Body of pancreas (tissue), 4 donors: ENCODE measurements around the gene CARD11. TPM values are rescaled to one million over a fixed set of nuclear protein-coding genes. Genes with fewer than 3 reads are reported as not detected.
A peak's percentile ranks its signal among the peaks of the same experiment; 100 is the strongest.

ENCODE experiments used
- ATAC-seq: fragments of 150-250 bp; one replicate; pipeline ENCODE4 v1.9.1; 2016
- DNase-seq, 4 donors: peaks; one replicate each; pipeline ENCODE4 v3.0.0-alpha.2; 2019
- H3K27ac ChIP-seq, 4 donors: fragments of 200-600 bp; sonication (generic); 1 replicate in 3 of 4; 2 replicates in 1 of 4; pipeline versions ENCODE4 v1.5.1 to v1.6.1; 2016 to 2019; ENCODE audit warnings: mild to moderate bottlenecking in 1 of 4, mixed read lengths in 1 of 4, moderate library complexity in 1 of 4
- H3K27me3 ChIP-seq, 2 donors: fragments of 200-600 bp; sonication (generic); one replicate each; pipeline ENCODE4 v1.6.0; 2016; ENCODE audit warnings: mild to moderate bottlenecking in 1 of 2
- H3K36me3 ChIP-seq, 2 donors: fragments of 200-600 bp; sonication (generic); replicated peaks in 1 of 2; 2 replicates each; pipeline ENCODE4 v1.5.1; 2016; ENCODE audit warnings: low read depth in 2 of 2; ENCODE audit not compliant: insufficient read depth in 1 of 2
- H3K4me1 ChIP-seq: fragments of 200-600 bp; sonication (generic); one replicate; pipeline ENCODE4 v1.6.0; 2016
- H3K4me3 ChIP-seq, 2 donors: fragments of 200-600 bp; sonication (generic); 1 replicate in 1 of 2; 2 replicates in 1 of 2; pipeline ENCODE4 v1.5.1; 2016 to 2019
- H3K9me3 ChIP-seq, 3 donors: fragments of 200-600 bp; sonication (generic); 1 replicate in 2 of 3; 2 replicates in 1 of 3; pipeline ENCODE4 v1.5.1; 2016
- POLR2A ChIP-seq, 3 donors: fragments of 450-650 bp; IDR thresholded peaks; one replicate each; pipeline ENCODE4 v1.6.1; 2016; ENCODE audit warnings: antibody characterized with exemption in 3 of 3, mild to moderate bottlenecking in 2 of 3
- WGBS, 2 donors: methylation state at CpG; one replicate each; pipeline ENCODE4 v1.1.5; 2017; 5-methylcytosine and 5-hydroxymethylcytosine counted together
- intact Hi-C: fragments of 100-400 bp; cut with DNase I; formaldehyde crosslinking; loops from one replicate; pipeline ENCODE4 v1.15.1; 2023
- total RNA-seq, 2 donors: library from RNA; depleted of rRNA; stranded (reverse); fragments of >200 nt; gene quantifications; one replicate each; pipeline ENCODE4 v1.1.0, GENCODE V29; 2016
- TF ChIP-seq, protein P1 (sequence below), 7 experiments: fragments of 450-650 bp in 4 of 7; fragments of 200-600 bp in 3 of 7; sonication (generic) in 3 of 7; IDR thresholded peaks; one replicate each; pipeline ENCODE4 v1.5.1; 2016 to 2019; ENCODE audit warnings: antibody characterized with exemption in 7 of 7

The CARD11 gene
- total RNA-seq, 2 donors from 2014 or later: 2.0 to 3.4 TPM

DNA sequence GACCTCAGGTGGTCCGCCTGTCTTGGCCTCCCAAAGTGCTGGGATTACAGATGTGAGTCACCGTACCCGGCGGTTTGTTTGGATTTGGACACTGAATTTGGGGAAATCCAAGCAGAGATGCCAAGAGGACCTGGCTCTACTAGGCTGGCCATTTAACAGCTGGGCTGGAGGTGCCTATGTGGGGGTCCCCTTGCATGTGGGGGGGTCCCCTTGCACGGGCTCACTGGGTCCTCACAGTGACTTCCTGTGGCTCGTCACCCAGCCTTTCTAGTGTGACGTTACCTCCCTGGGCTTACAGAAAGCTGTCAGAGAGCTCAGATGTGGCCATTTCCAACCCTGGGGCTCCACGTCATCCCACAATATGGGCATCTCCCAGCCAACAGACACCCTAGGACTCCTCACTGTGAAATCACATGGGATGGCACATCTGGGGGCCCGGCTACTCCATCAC is 150.2 kb downstream of the CARD11 start:
- no peak for TF ChIP-seq POLR2A (IDR thresholded peaks at IDR 0.05)
- TF ChIP-seq, protein P1, sequence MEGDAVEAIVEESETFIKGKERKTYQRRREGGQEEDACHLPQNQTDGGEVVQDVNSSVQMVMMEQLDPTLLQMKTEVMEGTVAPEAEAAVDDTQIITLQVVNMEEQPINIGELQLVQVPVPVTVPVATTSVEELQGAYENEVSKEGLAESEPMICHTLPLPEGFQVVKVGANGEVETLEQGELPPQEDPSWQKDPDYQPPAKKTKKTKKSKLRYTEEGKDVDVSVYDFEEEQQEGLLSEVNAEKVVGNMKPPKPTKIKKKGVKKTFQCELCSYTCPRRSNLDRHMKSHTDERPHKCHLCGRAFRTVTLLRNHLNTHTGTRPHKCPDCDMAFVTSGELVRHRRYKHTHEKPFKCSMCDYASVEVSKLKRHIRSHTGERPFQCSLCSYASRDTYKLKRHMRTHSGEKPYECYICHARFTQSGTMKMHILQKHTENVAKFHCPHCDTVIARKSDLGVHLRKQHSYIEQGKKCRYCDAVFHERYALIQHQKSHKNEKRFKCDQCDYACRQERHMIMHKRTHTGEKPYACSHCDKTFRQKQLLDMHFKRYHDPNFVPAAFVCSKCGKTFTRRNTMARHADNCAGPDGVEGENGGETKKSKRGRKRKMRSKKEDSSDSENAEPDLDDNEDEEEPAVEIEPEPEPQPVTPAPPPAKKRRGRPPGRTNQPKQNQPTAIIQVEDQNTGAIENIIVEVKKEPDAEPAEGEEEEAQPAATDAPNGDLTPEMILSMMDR (IDR thresholded peaks at IDR 0.05): no peak
- no peak overlapping the region for H3K4me3 ChIP-seq
- 64 to 75% methylated on average over 6 to 9 of the region's 9 CpGs for WGBS, 2 donors
- H3K27ac ChIP-seq: no peak overlapping the region
- H3K27me3 ChIP-seq: no peaks in the 10 kb centered on the region
- intact Hi-C loops: no loop called here
- no peaks in the 10 kb centered on the region for H3K4me1 ChIP-seq
- DNase-seq: no peak
- H3K9me3 ChIP-seq: no peaks in the 10 kb centered on the region
- ATAC-seq: no peak
- no peaks in the 10 kb centered on the region for H3K36me3 ChIP-seq

- TF ChIP-seq POLR2A (IDR thresholded peaks at IDR 0.05): no peak
- TF ChIP-seq, protein P1 (IDR thresholded peaks at IDR 0.05): no peak
- WGBS, 2 donors: 36% methylated on average over 8 of the region's 8 CpGs
- intact Hi-C loops: no loop called here
- no peak overlapping the region for H3K4me3 ChIP-seq
- H3K9me3 ChIP-seq: no peaks in the 10 kb centered on the region
- H3K27ac ChIP-seq: no peak overlapping the region
- DNase-seq (no peak), ATAC-seq (no peak)
- no peaks in the 10 kb centered on the region for H3K27me3 ChIP-seq
- H3K4me1 ChIP-seq: no peaks in the 10 kb centered on the region
- no peaks in the 10 kb centered on the region for H3K36me3 ChIP-seq
These were observed 151.1 kb downstream of the CARD11 start for GRCh38 chr7:2892549-2892948.

GRCh38 chr7:2887816-2888215 is 155.9 kb downstream of the CARD11 start:
- intact Hi-C loops: loop anchor here (10.0 kb wide), 1 partner anchor 1007 kb away; no protein-coding TSS in a partner anchor

DNA sequence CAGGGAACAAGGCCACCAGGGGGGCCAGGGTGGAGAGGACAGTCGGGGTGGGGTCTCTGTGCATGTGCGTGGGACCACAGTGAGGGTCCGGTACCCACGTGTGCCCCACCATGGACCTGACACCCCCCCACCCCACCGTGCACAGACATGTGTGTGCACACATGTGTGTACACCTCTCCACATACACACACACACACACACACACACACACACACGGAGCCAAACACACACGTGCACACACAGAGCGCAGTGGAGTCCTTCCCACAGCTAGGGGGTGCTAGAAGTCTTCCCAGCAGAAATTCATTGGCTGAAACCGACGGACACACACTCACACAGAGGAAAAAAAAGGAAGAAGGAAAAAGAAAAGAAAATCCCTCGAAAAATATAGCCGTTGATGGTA is 156.8 kb downstream of the CARD11 start:
- Histone ChIP-seq H3K27ac (no peak overlapping the region), H3K27me3 (no peaks in the 10 kb centered on the region), H3K36me3 (no peaks in the 10 kb centered on the region), H3K4me3 (no peak overlapping the region), H3K4me1 (peaks cover 4% of the 10 kb centered on the region), H3K9me3 (no peaks in the 10 kb centered on the region)
- WGBS, 2 donors: 9 to 19% methylated on average over 9 to 10 of the region's 12 CpGs
- peak; percentile 49 to 72 (median 64) for DNase-seq
- intact Hi-C loops: loop anchor here (10.0 kb wide), 1 partner anchor 1008 kb away; no protein-coding TSS in a partner anchor
- peak; percentile 86 for ATAC-seq
- TF ChIP-seq, protein P1 (IDR thresholded peaks at IDR 0.05): peak; percentile 53 to 98 (median 76)
- no peak for TF ChIP-seq POLR2A (IDR thresholded peaks at IDR 0.05)

More at GRCh38 chr7:2887816-2888215, 155.9 kb downstream of the CARD11 start:
- Histone ChIP-seq H3K36me3 (no peaks in the 10 kb centered on the region), H3K27ac (no peak overlapping the region), H3K27me3 (no peaks in the 10 kb centered on the region), H3K4me1 (peaks cover 4% of the 10 kb centered on the region), H3K4me3 (no peak overlapping the region), H3K9me3 (no peaks in the 10 kb centered on the region)
- no peak for ATAC-seq
- no peak for DNase-seq
- WGBS, 2 donors: 55 to 62% methylated on average over 4 to 7 of the region's 7 CpGs
- TF ChIP-seq, protein P1 (IDR thresholded peaks at IDR 0.05): no peak
- TF ChIP-seq POLR2A (IDR thresholded peaks at IDR 0.05): no peak

- no peaks in the 10 kb centered on the region for H3K9me3 ChIP-seq
- no peak for TF ChIP-seq POLR2A (IDR thresholded peaks at IDR 0.05)
- TF ChIP-seq, protein P1 (IDR thresholded peaks at IDR 0.05): no peak
- H3K4me3 ChIP-seq: no peak overlapping the region
- ATAC-seq: no peak
- no peak for DNase-seq
- H3K27ac ChIP-seq: no peak overlapping the region
- H3K27me3 ChIP-seq: no peaks in the 10 kb centered on the region
- intact Hi-C loops: loop anchor here (10.0 kb wide), 1 partner anchor 1008 kb away; no protein-coding TSS in a partner anchor
- peaks cover 4% of the 10 kb centered on the region for H3K4me1 ChIP-seq
- WGBS, 2 donors: 41 to 58% methylated on average over 3 to 5 of the region's 5 CpGs
- H3K36me3 ChIP-seq: no peaks in the 10 kb centered on the region
These were observed 157.3 kb downstream of the CARD11 start for GRCh38 chr7:2886391-2886790.
